ENCODE data around the gene YY1AP1. TPM values are rescaled to one million over a fixed set of nuclear protein-coding genes. Genes with fewer than 3 reads are reported as not detected.

Gene YY1AP1
- total RNA-seq, 1 experiment from 2014 or later = 57.5 TPM

DNA sequence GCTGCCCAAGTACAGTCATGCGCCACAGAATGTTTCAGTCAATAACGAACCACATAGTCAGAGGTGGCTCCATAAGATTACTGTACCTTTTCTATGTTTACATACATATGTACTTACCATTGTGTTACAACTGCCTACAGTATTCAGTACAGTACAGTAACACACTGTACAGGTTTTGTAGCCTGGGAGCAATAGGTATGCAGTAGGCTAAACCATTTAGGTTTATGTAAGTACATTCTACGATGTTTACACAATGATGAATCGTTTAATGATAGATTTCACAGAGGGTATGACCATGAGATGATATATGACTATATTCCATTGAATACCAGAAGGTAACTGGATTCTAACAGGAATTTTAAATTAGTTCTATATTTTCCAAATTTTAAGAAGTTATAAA is 10.5 kb downstream of the YY1AP1 start:
- peaks cover 23 to 66% (median 58%) of the 10 kb centered on the region in 3 experiments; a peak in 6 of 7 replicates for H3K36me3 Mint-ChIP-seq (ENCODE audit: insufficient read depth in 1 of 3, low read depth in 3 of 3)
- no CpG with 5 or more reads among the region's 4 CpGs for WGBS (ENCODE audit: extremely low coverage, insufficient read length, low lambda C conversion rate)
- Histone ChIP-seq H4K20me1 (ENCODE audit: control insufficient read depth, insufficient read depth, insufficient read length) (no peaks in the 10 kb centered on the region), H2BK15ac (ENCODE audit: low read depth, low read length) (no peak overlapping the region), H2BK20ac (ENCODE audit: low read depth, low read length, poor library complexity, severe bottlenecking) (no peak overlapping the region), H4K91ac (ENCODE audit: insufficient read length, low read depth, low read length) (no peak overlapping the region), H3K18ac (ENCODE audit: insufficient read length, low read depth, low read length) (no peak overlapping the region), H3K27me3 (ENCODE audit: insufficient read depth, low read length) (no peaks in the 10 kb centered on the region), H2BK5ac (ENCODE audit: insufficient read length, low read length) (no peak overlapping the region), H4K8ac (replicated peaks; ENCODE audit: insufficient read length, low read depth, low read length) (no peak overlapping the region), H3K27ac (ENCODE audit: insufficient read length, low read depth, low read length) (no peak overlapping the region), H3K79me2 (ENCODE audit: insufficient read depth, low read length) (peaks cover 4% of the 10 kb centered on the region; the same call in 1 of the 2 replicates), H3K56ac (ENCODE audit: insufficient read length, low read depth, low read length) (no peak overlapping the region), H2AFZ (ENCODE audit: low read length) (no peak overlapping the region), H3K9ac (ENCODE audit: extremely low read depth, insufficient read length, low read length) (no peak overlapping the region), H3K14ac (ENCODE audit: insufficient read depth, low read length) (no peak overlapping the region), H2BK12ac (ENCODE audit: insufficient read length, low read depth, low read length) (no peak overlapping the region), H3K23me2 (ENCODE audit: insufficient read length, low read depth, low read length, poor library complexity, severe bottlenecking) (no peaks in the 10 kb centered on the region), H3K4me1 (ENCODE audit: insufficient read depth, low read length) (no peaks in the 10 kb centered on the region), H3K4me2 (ENCODE audit: insufficient read depth, insufficient read length, low read length) (no peak overlapping the region), H2BK120ac (ENCODE audit: low read depth, low read length, poor library complexity, severe bottlenecking) (no peak overlapping the region), H3K9me3 (ENCODE audit: control insufficient read depth, low read depth, low read length) (no peaks in the 10 kb centered on the region), H3K79me1 (ENCODE audit: insufficient read depth, low read depth, low read length, poor library complexity, severe bottlenecking) (peaks cover 3% of the 10 kb centered on the region), H3K4ac (ENCODE audit: low read depth, low read length) (no peak overlapping the region), H3T11ph (ENCODE audit: low read length) (no peak overlapping the region), H4K5ac (ENCODE audit: insufficient read length, low read depth, low read length) (no peak overlapping the region), H2AK5ac (ENCODE audit: insufficient read length, low read length) (no peak overlapping the region), H3K23ac (ENCODE audit: insufficient read length, low read depth, low read length) (no peak overlapping the region)
- no peaks in the 10 kb centered on the region for H3K27me3 Mint-ChIP-seq (ENCODE audit: low read depth)
- H3K4me1 Mint-ChIP-seq = no peaks in the 10 kb centered on the region
- H3K27ac Mint-ChIP-seq = no peak overlapping the region
- DNase-seq = no peak
- TF ChIP-seq, protein P1, sequence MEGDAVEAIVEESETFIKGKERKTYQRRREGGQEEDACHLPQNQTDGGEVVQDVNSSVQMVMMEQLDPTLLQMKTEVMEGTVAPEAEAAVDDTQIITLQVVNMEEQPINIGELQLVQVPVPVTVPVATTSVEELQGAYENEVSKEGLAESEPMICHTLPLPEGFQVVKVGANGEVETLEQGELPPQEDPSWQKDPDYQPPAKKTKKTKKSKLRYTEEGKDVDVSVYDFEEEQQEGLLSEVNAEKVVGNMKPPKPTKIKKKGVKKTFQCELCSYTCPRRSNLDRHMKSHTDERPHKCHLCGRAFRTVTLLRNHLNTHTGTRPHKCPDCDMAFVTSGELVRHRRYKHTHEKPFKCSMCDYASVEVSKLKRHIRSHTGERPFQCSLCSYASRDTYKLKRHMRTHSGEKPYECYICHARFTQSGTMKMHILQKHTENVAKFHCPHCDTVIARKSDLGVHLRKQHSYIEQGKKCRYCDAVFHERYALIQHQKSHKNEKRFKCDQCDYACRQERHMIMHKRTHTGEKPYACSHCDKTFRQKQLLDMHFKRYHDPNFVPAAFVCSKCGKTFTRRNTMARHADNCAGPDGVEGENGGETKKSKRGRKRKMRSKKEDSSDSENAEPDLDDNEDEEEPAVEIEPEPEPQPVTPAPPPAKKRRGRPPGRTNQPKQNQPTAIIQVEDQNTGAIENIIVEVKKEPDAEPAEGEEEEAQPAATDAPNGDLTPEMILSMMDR (conservative IDR thresholded peaks at IDR 0.05) = no peak
- H3K9me3 Mint-ChIP-seq = no peaks in the 10 kb centered on the region
- H3K4me3 Mint-ChIP-seq = no peak overlapping the region

All from H9 (cell line).